Liver (tissue), 9 donors: ENCODE data around the gene TAF5L. TPM values are rescaled to one million over a fixed set of nuclear protein-coding genes. Genes with fewer than 3 reads are reported as not detected.

Experiments used
- DNase-seq: peaks from one replicate; pipeline ENCODE4 v3.0.0-alpha.2; 2017; ENCODE audit warnings: low spot score
- H3K27ac ChIP-seq, 2 donors: one replicate each; pipeline ENCODE4 v1.7.0; 2013; ENCODE audit warnings: inconsistent platforms in 2 of 2, low read length in 2 of 2, control low read depth in 1 of 2, low read depth in 1 of 2, mild to moderate bottlenecking in 1 of 2
- H3K27me3 ChIP-seq, 4 donors: one replicate each; pipeline versions ENCODE4 v1.6.1 to v1.7.0; 2013; ENCODE audit warnings: low read length in 3 of 4, inconsistent platforms in 1 of 4, mild to moderate bottlenecking in 1 of 4, moderate library complexity in 1 of 4; ENCODE audit not compliant: control insufficient read depth in 4 of 4, insufficient read depth in 4 of 4
- H3K36me3 ChIP-seq, 4 donors: one replicate each; pipeline versions ENCODE4 v1.6.1 to v1.7.0; 2013; ENCODE audit warnings: low read length in 3 of 4, mild to moderate bottlenecking in 3 of 4, low read depth in 1 of 4, moderate library complexity in 1 of 4; ENCODE audit not compliant: control insufficient read depth in 4 of 4, insufficient read depth in 3 of 4
- H3K4me1 ChIP-seq, 4 donors: one replicate each; pipeline versions ENCODE4 v1.6.1 to v1.7.0; 2013; ENCODE audit warnings: low read length in 3 of 4, mild to moderate bottlenecking in 3 of 4, moderate library complexity in 1 of 4; ENCODE audit not compliant: control insufficient read depth in 4 of 4, insufficient read depth in 4 of 4
- H3K4me3 ChIP-seq, 3 donors: one replicate each; pipeline versions ENCODE4 v1.6.1 to v1.7.0; 2013; ENCODE audit warnings: low read length in 3 of 3, control low read depth in 1 of 3, low read depth in 1 of 3, mild to moderate bottlenecking in 1 of 3
- H3K9ac ChIP-seq, 2 donors: one replicate each; pipeline ENCODE4 v1.7.0; 2013; ENCODE audit warnings: low read length in 2 of 2, mild to moderate bottlenecking in 2 of 2, moderate library complexity in 2 of 2, control low read depth in 1 of 2, low read depth in 1 of 2
- H3K9me3 ChIP-seq, 4 donors: one replicate each; pipeline versions ENCODE4 v1.6.1 to v1.7.0; 2013; ENCODE audit warnings: low read length in 3 of 4; ENCODE audit not compliant: control insufficient read depth in 4 of 4
- EGR1 ChIP-seq, 2 donors: IDR thresholded peaks; 2 replicates each; pipeline ENCODE4 v1.6.1; 2016 to 2018; ENCODE audit warnings: antibody characterized with exemption in 2 of 2, low read depth in 2 of 2
- FOXA1 ChIP-seq: IDR thresholded peaks from 2 replicates; pipeline ENCODE4 v1.6.1; 2016; ENCODE audit warnings: antibody characterized with exemption
- FOXA2 ChIP-seq: IDR thresholded peaks from 2 replicates; pipeline ENCODE4 v1.6.1; 2016; ENCODE audit warnings: antibody characterized with exemption
- GABPA ChIP-seq, 2 donors: IDR thresholded peaks in 1 of 2; conservative IDR thresholded peaks in 1 of 2; 2 replicates each; pipeline ENCODE4 v1.6.1; 2016; ENCODE audit warnings: antibody characterized with exemption in 2 of 2, mild to moderate bottlenecking in 1 of 2, moderate library complexity in 1 of 2
- HNF4A ChIP-seq, 2 donors: conservative IDR thresholded peaks; 2 replicates each; pipeline ENCODE4 v1.6.1; 2016; ENCODE audit warnings: antibody characterized with exemption in 2 of 2, mild to moderate bottlenecking in 2 of 2
- HNF4G ChIP-seq: IDR thresholded peaks from 2 replicates; pipeline ENCODE4 v1.6.1; 2016; ENCODE audit warnings: antibody characterized with exemption
- JUND ChIP-seq, 2 donors: IDR thresholded peaks; 2 replicates each; pipeline ENCODE4 v1.6.1; 2016; ENCODE audit warnings: antibody characterized with exemption in 2 of 2
- MAX ChIP-seq: IDR thresholded peaks from 2 replicates; pipeline ENCODE4 v1.6.1; 2016; ENCODE audit warnings: antibody characterized with exemption
- NR2F2 ChIP-seq: IDR thresholded peaks from 2 replicates; pipeline ENCODE4 v1.6.1; 2016; ENCODE audit warnings: antibody characterized with exemption
- RAD21 ChIP-seq, 2 donors: IDR thresholded peaks; 2 replicates each; pipeline ENCODE4 v1.6.1; 2016; ENCODE audit warnings: antibody characterized with exemption in 2 of 2, mild to moderate bottlenecking in 2 of 2
- RXRA ChIP-seq, 2 donors: IDR thresholded peaks; 2 replicates each; pipeline ENCODE4 v1.6.1; 2017 to 2018; ENCODE audit warnings: antibody characterized with exemption in 2 of 2, mild to moderate bottlenecking in 1 of 2
- SP1 ChIP-seq: IDR thresholded peaks from 2 replicates; pipeline ENCODE4 v1.6.1; 2018; ENCODE audit warnings: antibody characterized with exemption, mild to moderate bottlenecking
- TAF1 ChIP-seq: conservative IDR thresholded peaks from 2 replicates; pipeline ENCODE4 v1.6.1; 2016; ENCODE audit warnings: antibody characterized with exemption, mild to moderate bottlenecking
- YY1 ChIP-seq: IDR thresholded peaks from 2 replicates; pipeline ENCODE4 v1.6.1; 2016; ENCODE audit warnings: antibody characterized with exemption, mild to moderate bottlenecking
- WGBS: extraction: QIAGEN DNeasy Blood & Tissue Kit; methylation state at CpG from one replicate; pipeline ENCODE4 v1.1.7; 2013; 5-methylcytosine and 5-hydroxymethylcytosine counted together
- polyA plus RNA-seq, 2 donors: library from polyadenylated mRNA; stranded (reverse) in 1 of 2; unstranded in 1 of 2; fragments of 200-250 nt in 1 of 2; fragments of >200 nt in 1 of 2; fragmentation: Nextera tagmentation in 1 of 2; extraction: Ambion mirVana in 1 of 2; gene quantifications; one replicate each; pipeline versions ENCODE4 v1.2.1 to v1.2.3, GENCODE V29; 2013 to 2015
- total RNA-seq, 2 donors: library from RNA; depleted of rRNA; stranded (reverse); fragments of >200 nt; gene quantifications; one replicate each; pipeline ENCODE4 v1.2.3, GENCODE V29; 2014
- TF ChIP-seq, protein P1 (sequence below): IDR thresholded peaks from 2 replicates; pipeline ENCODE4 v1.6.1; 2016; ENCODE audit warnings: antibody characterized with exemption
- TF ChIP-seq, protein P2 (sequence below): fragments of 150-350 bp; IDR thresholded peaks from 2 replicates; pipeline ENCODE4 v1.5.1; 2017; ENCODE audit warnings: improper control_type of control experiment, low read depth, low read length; ENCODE audit not compliant: missing input control
- TF ChIP-seq, protein P3 (sequence below): IDR thresholded peaks from 2 replicates; pipeline ENCODE4 v1.6.1; 2016; ENCODE audit warnings: antibody characterized with exemption
- TF ChIP-seq, protein P4 (sequence below): IDR thresholded peaks from 2 replicates; pipeline ENCODE4 v1.6.1; 2016; ENCODE audit warnings: antibody characterized with exemption, mild to moderate bottlenecking
- donor health status: healthy.
- donor health status: healthy.
- donor health status: healthy.
- donor health status: healthy.
- donor health status: healthy.

TAF5L gene
- total and polyA plus RNA-seq, 4 donors, result 1.8 to 16.2 (median 10.4) TPM

DNA sequence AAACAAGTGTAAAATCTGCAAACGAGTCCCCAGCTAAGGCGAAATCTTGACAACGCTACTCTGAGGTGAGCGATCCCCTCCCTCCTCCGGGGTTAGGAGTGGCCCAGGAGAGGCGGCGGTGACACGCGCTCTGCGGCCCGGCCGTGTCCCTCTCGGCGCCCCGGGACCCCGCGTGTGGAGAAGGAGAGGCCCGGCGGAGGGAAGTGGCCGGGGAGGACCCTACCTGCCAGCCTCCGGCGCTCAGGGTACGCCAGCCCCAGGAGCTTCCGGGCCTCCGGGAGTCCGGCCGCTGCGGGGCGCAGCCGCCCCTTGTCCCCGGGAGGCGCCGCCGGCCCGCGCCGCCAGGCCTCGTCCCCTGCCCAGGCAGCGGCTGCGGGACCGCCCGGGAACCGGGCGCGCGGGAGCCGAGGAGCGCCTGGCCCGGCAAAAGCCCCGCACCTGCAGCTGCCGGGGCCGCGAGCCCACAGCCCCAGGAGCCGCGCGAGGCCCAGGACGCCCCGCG is 68.0 kb downstream of the TAF5L start:
- Histone ChIP-seq H3K9ac (peak overlapping the region; percentile 75 to 85), H3K36me3 (no peaks in the 10 kb centered on the region), H3K27ac (peak overlapping the region; percentile 54 to 70), H3K27me3 (no peaks in the 10 kb centered on the region), H3K9me3 (no peaks in the 10 kb centered on the region), H3K4me1 (peaks cover 4 to 29% (median 13%) of the 10 kb centered on the region in 4 donors), H3K4me3 (peak overlapping the region; percentile 44 to 90 (median 89))
- DNase-seq, result peak; percentile 67
- TF ChIP-seq JUND (IDR thresholded peaks at IDR 0.05), result no peak
- TF ChIP-seq GABPA (IDR thresholded peaks at IDR 0.05 in 1 of 2, conservative IDR thresholded peaks at IDR 0.05 in 1 of 2), result no peak
- TF ChIP-seq NR2F2, result no peak
- TF ChIP-seq, protein P1, sequence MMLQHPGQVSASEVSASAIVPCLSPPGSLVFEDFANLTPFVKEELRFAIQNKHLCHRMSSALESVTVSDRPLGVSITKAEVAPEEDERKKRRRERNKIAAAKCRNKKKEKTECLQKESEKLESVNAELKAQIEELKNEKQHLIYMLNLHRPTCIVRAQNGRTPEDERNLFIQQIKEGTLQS, result no peak
- TF ChIP-seq, protein P2, sequence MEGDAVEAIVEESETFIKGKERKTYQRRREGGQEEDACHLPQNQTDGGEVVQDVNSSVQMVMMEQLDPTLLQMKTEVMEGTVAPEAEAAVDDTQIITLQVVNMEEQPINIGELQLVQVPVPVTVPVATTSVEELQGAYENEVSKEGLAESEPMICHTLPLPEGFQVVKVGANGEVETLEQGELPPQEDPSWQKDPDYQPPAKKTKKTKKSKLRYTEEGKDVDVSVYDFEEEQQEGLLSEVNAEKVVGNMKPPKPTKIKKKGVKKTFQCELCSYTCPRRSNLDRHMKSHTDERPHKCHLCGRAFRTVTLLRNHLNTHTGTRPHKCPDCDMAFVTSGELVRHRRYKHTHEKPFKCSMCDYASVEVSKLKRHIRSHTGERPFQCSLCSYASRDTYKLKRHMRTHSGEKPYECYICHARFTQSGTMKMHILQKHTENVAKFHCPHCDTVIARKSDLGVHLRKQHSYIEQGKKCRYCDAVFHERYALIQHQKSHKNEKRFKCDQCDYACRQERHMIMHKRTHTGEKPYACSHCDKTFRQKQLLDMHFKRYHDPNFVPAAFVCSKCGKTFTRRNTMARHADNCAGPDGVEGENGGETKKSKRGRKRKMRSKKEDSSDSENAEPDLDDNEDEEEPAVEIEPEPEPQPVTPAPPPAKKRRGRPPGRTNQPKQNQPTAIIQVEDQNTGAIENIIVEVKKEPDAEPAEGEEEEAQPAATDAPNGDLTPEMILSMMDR, result no peak
- no peak for TF ChIP-seq RXRA (IDR thresholded peaks at IDR 0.05)
- TF ChIP-seq, protein P3, sequence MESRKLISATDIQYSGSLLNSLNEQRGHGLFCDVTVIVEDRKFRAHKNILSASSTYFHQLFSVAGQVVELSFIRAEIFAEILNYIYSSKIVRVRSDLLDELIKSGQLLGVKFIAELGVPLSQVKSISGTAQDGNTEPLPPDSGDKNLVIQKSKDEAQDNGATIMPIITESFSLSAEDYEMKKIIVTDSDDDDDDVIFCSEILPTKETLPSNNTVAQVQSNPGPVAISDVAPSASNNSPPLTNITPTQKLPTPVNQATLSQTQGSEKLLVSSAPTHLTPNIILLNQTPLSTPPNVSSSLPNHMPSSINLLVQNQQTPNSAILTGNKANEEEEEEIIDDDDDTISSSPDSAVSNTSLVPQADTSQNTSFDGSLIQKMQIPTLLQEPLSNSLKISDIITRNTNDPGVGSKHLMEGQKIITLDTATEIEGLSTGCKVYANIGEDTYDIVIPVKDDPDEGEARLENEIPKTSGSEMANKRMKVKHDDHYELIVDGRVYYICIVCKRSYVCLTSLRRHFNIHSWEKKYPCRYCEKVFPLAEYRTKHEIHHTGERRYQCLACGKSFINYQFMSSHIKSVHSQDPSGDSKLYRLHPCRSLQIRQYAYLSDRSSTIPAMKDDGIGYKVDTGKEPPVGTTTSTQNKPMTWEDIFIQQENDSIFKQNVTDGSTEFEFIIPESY, result no peak
- no peak for TF ChIP-seq EGR1 (IDR thresholded peaks at IDR 0.05; ENCODE audit: low read depth in 2 of 2)
- TF ChIP-seq RAD21 (IDR thresholded peaks at IDR 0.05), result no peak
- TF ChIP-seq FOXA2, result no peak
- no peak for TF ChIP-seq SP1
- TF ChIP-seq HNF4A (conservative IDR thresholded peaks at IDR 0.05), result no peak
- no peak for TF ChIP-seq FOXA1
- TF ChIP-seq, protein P4, sequence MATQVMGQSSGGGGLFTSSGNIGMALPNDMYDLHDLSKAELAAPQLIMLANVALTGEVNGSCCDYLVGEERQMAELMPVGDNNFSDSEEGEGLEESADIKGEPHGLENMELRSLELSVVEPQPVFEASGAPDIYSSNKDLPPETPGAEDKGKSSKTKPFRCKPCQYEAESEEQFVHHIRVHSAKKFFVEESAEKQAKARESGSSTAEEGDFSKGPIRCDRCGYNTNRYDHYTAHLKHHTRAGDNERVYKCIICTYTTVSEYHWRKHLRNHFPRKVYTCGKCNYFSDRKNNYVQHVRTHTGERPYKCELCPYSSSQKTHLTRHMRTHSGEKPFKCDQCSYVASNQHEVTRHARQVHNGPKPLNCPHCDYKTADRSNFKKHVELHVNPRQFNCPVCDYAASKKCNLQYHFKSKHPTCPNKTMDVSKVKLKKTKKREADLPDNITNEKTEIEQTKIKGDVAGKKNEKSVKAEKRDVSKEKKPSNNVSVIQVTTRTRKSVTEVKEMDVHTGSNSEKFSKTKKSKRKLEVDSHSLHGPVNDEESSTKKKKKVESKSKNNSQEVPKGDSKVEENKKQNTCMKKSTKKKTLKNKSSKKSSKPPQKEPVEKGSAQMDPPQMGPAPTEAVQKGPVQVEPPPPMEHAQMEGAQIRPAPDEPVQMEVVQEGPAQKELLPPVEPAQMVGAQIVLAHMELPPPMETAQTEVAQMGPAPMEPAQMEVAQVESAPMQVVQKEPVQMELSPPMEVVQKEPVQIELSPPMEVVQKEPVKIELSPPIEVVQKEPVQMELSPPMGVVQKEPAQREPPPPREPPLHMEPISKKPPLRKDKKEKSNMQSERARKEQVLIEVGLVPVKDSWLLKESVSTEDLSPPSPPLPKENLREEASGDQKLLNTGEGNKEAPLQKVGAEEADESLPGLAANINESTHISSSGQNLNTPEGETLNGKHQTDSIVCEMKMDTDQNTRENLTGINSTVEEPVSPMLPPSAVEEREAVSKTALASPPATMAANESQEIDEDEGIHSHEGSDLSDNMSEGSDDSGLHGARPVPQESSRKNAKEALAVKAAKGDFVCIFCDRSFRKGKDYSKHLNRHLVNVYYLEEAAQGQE, result no peak
- TF ChIP-seq TAF1, result no peak
- no peak for TF ChIP-seq YY1
- no peak for TF ChIP-seq MAX
- no peak for TF ChIP-seq HNF4G
- WGBS, result under 1% methylated on average over 59 of the region's 59 CpGs
